ENCODE measurements around the gene TBL3.

TBL3 gene

DNA sequence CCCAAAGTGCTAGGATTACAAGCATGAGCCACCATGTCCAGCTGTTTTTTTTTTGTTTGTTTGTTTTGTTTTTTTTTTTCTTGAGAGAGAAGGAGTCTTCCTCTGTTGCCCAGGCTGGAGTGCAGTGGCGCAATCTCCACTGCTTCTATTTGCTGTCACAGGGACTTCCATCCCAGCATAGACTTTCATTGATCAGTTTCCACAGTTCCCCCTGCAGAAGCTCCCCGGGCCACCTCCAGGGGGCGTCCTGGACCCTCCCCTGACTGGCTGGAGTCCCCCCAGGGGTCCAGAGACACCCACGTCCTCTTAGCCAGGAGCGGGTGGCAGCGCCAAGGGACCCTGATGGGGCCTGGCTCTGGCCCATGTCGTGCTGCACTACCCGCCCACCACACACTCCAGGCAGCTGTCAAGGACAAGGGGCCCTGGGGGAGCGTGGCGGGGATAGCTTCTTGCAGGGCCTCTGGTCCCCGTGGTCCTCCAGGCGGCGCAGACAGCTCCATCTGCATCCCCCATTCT is 44.6 kb downstream of the TBL3 start:
- peaks cover 26% of the 10 kb centered on the region for H3K27me3 Mint-ChIP-seq
- no peaks in the 10 kb centered on the region for H3K9me3 Mint-ChIP-seq
- H3K4me1 Mint-ChIP-seq (ENCODE audit: low read depth): peaks cover 5% of the 10 kb centered on the region
- no peak overlapping the region for H3K27ac Mint-ChIP-seq
- H3K36me3 Mint-ChIP-seq (ENCODE audit: low read depth): no peaks in the 10 kb centered on the region
- DNase-seq: no peak
- no peak overlapping the region for H3K4me3 Mint-ChIP-seq

DNA sequence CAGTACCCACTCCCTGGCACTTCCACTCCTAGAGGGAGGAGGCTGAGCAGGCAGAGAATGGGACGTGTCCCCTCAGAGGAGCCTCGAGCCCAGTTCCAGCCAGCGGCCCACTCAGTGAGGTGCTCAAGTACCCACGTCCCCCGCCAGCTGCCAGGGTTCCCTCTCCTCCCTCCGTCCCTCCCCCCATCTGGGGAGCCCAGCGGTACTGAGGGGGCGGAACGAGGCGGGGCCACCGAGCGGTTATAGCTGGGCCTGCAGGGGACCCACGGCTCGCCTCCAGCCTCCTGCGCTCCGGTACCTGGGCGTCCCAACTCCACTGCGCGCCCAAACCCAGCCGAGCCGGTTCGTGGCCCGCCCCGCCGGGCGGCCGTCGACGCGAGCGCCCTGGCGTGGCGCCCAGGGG is 47.7 kb downstream of the TBL3 start, which contains the start of gene NPW:
Gene NPW, plus strand, starts transcription at position 268 of the 403 bp plus-strand sequence.
- Mint-ChIP-seq H3K9me3 (no peaks in the 10 kb centered on the region), H3K27me3 (peaks cover 45% of the 10 kb centered on the region), H3K4me1 (ENCODE audit: low read depth) (peaks cover 17% of the 10 kb centered on the region), H3K27ac (no peak within 1 kb of the TSS), H3K4me3 (peak within 1 kb of the TSS; percentile 63), H3K36me3 (ENCODE audit: low read depth) (no peaks in the 10 kb centered on the region)
- DNase-seq: peak; percentile 59

DNA sequence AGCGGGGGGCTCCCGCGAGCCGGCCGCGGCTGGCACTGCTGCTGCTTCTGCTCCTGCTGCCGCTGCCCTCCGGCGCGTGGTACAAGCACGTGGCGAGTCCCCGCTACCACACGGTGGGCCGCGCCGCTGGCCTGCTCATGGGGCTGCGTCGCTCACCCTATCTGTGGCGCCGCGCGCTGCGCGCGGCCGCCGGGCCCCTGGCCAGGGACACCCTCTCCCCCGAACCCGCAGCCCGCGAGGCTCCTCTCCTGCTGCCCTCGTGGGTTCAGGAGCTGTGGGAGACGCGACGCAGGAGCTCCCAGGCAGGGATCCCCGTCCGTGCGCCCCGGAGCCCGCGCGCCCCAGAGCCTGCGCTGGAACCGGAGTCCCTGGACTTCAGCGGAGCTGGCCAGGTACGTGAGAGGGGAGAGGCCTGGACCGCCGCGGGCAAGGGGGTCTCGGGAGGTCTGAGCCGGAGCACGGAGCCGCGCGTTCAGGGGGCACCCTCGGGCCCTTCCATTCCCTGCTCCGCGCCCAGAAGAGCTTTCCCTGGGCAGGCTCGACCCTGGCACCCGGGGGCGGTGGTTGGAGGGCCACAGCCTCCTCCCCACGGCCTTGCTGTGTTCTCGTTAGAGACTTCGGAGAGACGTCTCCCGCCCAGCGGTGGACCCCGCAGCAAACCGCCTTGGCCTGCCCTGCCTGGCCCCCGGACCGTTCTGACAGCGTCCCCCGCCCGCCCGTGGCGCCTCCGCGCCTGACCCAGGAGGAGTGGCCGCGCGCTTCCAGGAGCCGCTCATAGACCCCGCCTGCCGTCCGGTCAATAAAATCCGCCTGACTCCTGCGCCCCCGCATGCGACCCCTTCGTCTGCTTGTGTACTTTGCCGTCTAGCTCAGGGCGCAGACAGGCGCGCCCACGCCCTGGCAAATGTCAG is 48.3 kb downstream of the TBL3 start:
- H3K9me3 Mint-ChIP-seq: no peaks in the 10 kb centered on the region
- peak overlapping the region; percentile 63 for H3K4me3 Mint-ChIP-seq
- peaks cover 45% of the 10 kb centered on the region for H3K27me3 Mint-ChIP-seq
- H3K36me3 Mint-ChIP-seq (ENCODE audit: low read depth): no peaks in the 10 kb centered on the region
- DNase-seq: no peak
- H3K27ac Mint-ChIP-seq: no peak overlapping the region
- peaks cover 17% of the 10 kb centered on the region for H3K4me1 Mint-ChIP-seq (ENCODE audit: low read depth)

DNA sequence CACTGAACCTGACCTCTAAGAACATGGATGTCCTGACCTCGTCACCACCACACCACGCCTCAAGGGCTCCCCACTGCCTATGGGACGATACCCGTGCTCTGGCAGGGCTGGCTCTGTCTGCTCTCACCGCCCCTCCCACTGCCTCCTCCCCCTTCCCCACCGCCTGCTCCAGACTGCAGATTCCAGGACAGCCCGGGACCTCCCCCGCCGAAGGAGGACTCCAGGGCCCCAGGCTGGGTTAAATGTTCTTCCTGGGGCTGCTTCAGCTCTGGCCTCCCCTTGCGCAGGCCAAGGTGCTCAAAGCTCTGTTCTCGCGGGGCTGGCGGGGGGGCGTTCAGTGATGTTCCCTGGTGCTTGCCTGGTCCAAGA is 50.9 kb downstream of the TBL3 start:
- Mint-ChIP-seq H3K36me3 (ENCODE audit: low read depth) (no peaks in the 10 kb centered on the region), H3K4me3 (peak overlapping the region; percentile 68), H3K27me3 (peaks cover 54% of the 10 kb centered on the region), H3K27ac (no peak overlapping the region), H3K9me3 (no peaks in the 10 kb centered on the region), H3K4me1 (ENCODE audit: low read depth) (peaks cover 25% of the 10 kb centered on the region)
- no peak for DNase-seq

DNA sequence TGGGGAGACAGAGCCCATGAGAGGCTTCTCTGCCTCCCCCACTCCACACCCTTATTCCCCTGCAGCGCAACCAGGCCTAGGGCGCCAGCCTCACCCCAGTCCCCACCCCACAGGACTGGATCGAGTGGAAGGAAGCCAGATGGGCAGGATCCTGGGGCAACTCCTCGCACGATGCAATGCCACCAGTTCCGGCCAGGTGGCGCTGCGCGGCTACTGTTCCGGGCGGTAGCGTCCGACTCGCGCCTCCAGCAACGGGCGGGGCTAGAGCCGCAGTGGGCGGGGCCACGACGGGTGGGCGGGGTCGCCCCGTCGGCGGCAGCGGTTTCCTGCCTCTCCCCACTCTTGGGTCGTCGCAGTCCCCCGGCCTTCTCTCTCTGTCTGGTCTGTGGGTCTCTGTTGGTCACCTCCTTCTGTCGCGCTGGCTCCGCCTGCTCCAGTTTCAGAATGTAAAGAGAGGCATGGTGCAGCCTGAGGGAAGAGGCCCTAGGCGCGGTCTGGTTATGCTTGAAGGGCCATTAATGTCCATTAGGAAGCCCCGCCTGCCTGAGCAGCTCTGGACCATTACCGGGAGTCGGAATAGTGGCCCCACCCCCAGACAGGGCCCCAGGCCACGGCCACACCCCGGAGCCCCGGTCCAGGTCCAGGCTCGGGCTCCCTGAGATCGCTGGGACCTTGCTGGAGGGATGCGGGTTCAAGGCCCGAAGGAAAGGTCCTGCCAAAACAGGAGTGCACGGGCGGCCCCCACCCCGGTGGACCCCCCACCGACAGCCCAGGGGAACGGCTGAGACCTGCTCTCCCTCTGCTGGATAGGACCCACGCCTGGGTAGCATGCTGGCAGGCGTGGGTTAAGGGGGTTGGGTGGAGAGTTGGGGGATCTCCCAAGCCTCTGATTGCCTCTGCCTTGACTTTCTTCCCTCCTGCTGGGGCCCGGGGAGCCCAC is 51.5 kb downstream of the TBL3 start:
- Mint-ChIP-seq H3K27ac (peak overlapping the region; percentile 47), H3K9me3 (no peaks in the 10 kb centered on the region), H3K36me3 (ENCODE audit: low read depth) (no peaks in the 10 kb centered on the region), H3K27me3 (peaks cover 57% of the 10 kb centered on the region), H3K4me1 (ENCODE audit: low read depth) (peaks cover 25% of the 10 kb centered on the region), H3K4me3 (peak overlapping the region; percentile 68)
- DNase-seq: peak; percentile 99

DNA sequence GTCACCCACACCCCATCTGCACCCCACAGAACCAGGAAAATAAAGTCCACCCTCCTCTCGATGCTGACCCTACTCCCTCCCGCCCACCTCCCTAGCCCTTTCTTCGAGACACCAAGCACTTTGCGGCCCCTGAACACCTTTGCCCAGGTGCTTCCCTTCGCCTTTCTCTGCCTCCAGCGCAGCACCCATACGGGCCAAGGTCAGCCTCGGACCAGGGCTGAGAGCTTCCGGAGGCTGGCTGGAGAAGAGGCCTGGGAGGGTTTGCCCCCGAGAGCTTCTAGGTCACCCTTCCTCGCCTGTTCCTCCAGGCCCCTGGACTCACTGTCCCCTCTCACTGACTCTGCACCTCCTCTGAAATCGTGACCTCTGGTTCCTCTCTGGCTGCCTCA is 52.2 kb downstream of the TBL3 start:
- H3K27ac Mint-ChIP-seq: no peak overlapping the region

DNA sequence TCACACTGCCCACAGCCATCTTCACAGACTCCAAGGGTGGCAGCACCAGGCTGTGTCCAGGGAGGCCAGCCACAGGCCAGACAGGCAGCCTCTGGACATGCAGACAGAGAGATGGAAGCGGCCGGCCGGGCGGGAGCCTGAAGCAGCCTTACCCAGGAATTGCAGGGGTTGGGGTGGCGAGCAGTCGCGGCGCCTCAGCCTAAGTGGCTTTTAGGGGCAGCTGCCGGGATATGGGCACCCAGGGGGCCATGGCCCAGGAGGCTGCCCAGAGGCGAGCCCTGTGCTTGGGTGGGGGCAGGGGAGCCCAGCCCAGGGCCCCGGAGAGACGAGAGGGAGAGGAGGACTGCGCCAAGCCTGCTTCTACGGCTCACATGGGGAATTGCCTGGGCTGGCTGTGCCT is 53.4 kb downstream of the TBL3 start:
- H3K9me3 Mint-ChIP-seq: no peaks in the 10 kb centered on the region
- H3K4me3 Mint-ChIP-seq: no peak overlapping the region
- no peak overlapping the region for H3K27ac Mint-ChIP-seq
- H3K27me3 Mint-ChIP-seq: peaks cover 44% of the 10 kb centered on the region
- H3K36me3 Mint-ChIP-seq (ENCODE audit: low read depth): no peaks in the 10 kb centered on the region
- peaks cover 25% of the 10 kb centered on the region for H3K4me1 Mint-ChIP-seq (ENCODE audit: low read depth)
- no peak for DNase-seq

More for the DNA sequence above, 52.2 kb downstream of the TBL3 start:
- H3K4me1 Mint-ChIP-seq (ENCODE audit: low read depth): peaks cover 25% of the 10 kb centered on the region
- H3K27me3 Mint-ChIP-seq: peaks cover 52% of the 10 kb centered on the region
- no peak overlapping the region for H3K4me3 Mint-ChIP-seq
- no peak for DNase-seq
- H3K36me3 Mint-ChIP-seq (ENCODE audit: low read depth): no peaks in the 10 kb centered on the region
- H3K9me3 Mint-ChIP-seq: no peaks in the 10 kb centered on the region

DNA sequence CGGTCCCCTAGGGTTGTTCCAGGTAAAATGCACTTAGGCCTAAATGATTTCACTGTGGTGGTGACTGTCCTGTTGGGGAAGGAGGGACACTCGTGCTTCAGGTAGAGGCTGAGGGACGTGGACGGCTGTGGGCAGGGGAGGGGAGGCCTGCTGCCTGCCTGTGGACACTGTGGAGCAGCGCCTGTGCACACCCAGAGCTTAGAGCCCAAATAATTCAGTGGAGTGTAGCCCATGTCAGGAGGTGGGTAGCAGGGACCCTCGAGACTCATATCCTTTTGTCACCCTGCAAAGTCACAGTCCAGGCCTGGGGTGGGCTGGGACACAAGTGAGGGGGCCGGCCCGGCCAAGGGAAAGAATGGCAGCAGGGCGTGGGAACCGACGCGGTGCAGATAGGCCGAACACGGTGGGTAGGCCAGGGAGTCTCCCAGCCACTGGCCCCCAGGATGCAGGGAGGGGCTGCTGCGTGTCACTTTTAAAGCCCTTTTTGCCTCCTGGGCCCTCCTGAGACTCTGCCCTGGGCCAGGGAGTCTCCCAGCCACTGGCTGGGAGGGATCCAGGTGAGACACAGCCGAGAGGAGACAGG is 54.1 kb downstream of the TBL3 start:
- H3K4me3 Mint-ChIP-seq: no peak overlapping the region
- no peaks in the 10 kb centered on the region for H3K9me3 Mint-ChIP-seq
- H3K4me1 Mint-ChIP-seq (ENCODE audit: low read depth): peaks cover 21% of the 10 kb centered on the region
- no peak overlapping the region for H3K27ac Mint-ChIP-seq
- H3K27me3 Mint-ChIP-seq: peaks cover 37% of the 10 kb centered on the region
- no peak for DNase-seq
- no peaks in the 10 kb centered on the region for H3K36me3 Mint-ChIP-seq (ENCODE audit: low read depth)

DNA sequence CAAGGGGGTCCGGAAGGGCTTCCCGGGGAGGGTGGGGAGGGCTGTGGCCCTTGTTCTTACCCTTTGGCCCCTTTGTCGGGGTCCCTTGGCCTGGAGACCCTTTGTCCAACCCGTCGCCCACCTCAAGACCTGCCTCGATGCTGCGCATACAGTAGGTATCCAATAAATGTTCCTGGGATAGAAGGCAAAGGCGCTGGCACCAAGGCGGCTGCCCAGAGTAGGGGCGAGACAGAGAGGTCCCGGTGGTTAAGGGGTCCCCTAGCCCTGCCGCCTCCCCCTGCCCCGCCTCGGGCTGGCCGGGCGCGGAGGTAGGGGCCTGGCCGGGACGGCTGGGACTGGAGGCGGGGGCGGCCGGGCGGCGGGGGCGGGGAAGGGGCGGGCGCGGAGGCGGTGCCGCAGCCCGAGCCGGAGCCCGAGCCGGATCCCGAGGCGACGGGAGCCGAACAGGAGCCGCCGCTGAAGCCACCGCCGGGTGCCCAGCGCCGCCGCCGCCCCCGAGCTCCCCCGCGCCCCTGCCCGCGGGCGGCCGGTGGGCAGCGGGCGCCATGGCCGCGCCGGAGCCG is 54.7 kb downstream of the TBL3 start, which contains the start of gene NHERF2:
Gene NHERF2, plus strand, starts transcription at position 442 of the 563 bp plus-strand sequence. Its CDS starts 104 bp downstream, at position 546.
- Mint-ChIP-seq H3K9me3 (no peaks in the 10 kb centered on the region), H3K27ac (no peak within 1 kb of the TSS), H3K4me3 (peak within 1 kb of the TSS; percentile 60), H3K36me3 (ENCODE audit: low read depth) (no peaks in the 10 kb centered on the region), H3K4me1 (ENCODE audit: low read depth) (peaks cover 21% of the 10 kb centered on the region), H3K27me3 (peaks cover 33% of the 10 kb centered on the region)
- DNase-seq: peak; percentile 51

DNA sequence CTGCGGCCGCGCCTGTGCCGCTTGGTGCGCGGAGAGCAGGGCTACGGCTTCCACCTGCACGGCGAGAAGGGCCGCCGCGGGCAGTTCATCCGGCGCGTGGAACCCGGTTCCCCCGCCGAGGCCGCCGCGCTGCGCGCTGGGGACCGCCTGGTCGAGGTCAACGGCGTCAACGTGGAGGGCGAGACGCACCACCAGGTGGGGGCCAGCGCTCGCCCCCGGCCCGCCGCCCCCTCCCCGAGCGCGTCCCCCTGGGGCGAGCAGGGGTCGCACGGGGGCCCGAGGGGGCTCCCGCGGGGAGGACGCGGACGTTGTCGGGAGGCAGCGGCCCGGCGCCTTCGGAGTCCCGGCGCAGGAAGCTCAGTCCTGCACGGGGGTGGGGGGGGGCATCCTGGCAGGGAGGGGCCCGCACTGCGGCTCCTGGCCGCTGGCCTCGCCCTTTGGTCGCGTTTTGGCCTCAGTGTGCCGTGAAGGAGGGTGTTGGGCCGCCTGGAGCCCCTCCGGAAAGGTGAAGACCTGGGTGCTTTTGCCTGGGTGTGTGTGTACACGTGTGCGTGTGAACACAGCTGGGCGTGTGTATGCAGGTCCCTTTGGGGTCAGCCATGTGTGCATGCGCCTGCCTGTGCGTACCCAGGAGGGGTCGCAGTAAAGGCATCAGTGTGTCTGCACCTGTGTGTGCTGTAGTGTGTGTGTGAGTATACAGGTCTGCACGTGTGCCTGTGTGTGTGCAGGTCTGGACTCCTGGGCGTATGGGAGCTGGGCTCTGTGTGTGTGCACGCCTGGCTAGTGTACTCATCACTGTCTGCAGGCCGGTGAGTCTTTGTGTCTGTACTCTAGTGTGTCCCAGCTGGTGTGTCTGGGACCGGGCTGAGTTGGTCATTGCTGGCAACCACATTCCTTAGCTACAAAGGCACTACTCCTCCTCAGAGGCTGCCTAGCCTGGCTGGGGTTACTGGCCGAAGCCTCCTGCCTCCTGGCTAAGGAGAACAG is 55.5 kb downstream of the TBL3 start:
- Mint-ChIP-seq H3K4me3 (peak overlapping the region; percentile 60), H3K36me3 (ENCODE audit: low read depth) (no peaks in the 10 kb centered on the region), H3K4me1 (ENCODE audit: low read depth) (peaks cover 21% of the 10 kb centered on the region), H3K9me3 (no peaks in the 10 kb centered on the region), H3K27me3 (peaks cover 25% of the 10 kb centered on the region), H3K27ac (no peak overlapping the region)
- DNase-seq: peak; percentile 57

DNA sequence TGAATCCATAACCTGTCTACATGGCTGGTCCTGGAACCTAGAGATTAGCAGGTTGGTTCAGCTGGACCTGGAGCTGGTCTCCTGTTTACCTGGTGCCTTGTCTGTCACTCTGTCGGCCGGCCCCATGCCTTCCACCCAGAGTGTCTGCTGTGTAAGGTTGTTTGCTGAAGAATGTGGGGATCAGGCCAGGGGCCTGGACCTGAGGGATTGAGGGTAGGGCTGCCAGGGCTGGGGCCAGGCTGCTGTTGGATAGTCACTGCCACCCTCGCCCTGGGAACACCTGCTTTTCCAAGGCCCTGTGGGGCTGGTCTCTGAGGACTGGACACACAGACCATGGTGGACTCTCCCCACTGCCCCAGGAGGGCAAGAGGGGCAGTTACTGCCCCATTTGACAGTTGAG is 56.3 kb downstream of the TBL3 start:
- no peak overlapping the region for H3K4me3 Mint-ChIP-seq
- no peaks in the 10 kb centered on the region for H3K36me3 Mint-ChIP-seq (ENCODE audit: low read depth)
- H3K4me1 Mint-ChIP-seq (ENCODE audit: low read depth): peaks cover 14% of the 10 kb centered on the region
- H3K9me3 Mint-ChIP-seq: no peaks in the 10 kb centered on the region
- no peak overlapping the region for H3K27ac Mint-ChIP-seq
- H3K27me3 Mint-ChIP-seq: peaks cover 17% of the 10 kb centered on the region
- no peak for DNase-seq

DNA sequence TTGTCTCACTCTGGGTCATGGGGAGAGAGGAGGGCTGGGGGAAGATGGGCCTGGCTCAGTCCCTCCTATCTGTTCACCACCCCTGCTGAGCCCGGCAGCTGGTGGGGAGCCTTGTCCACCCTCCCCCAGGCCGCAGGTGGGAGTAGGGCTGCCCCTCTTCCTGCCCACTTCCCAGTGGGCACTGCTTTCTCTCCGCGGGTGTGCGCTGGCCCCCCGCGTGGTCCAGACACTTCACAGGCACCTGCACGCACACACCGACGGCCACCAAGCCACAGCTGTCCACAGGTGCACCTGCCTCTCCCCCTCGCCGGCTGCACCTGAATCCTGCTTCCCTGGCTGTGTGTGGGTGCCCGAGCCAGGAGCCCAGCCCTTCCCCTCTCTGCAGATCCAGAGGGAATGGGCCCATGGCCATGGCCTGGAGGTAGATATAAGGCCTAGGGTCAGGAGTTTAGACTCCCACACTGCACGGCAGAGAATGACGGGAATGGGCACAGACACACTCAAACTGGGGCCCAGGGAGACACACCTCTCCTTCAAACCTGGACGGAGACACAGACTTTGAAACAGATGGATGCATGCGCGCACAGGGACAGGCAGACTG is 56.9 kb downstream of the TBL3 start:
- peaks cover 17% of the 10 kb centered on the region for H3K27me3 Mint-ChIP-seq
- no peak for DNase-seq
- H3K9me3 Mint-ChIP-seq: no peaks in the 10 kb centered on the region
- no peak overlapping the region for H3K4me3 Mint-ChIP-seq
- H3K27ac Mint-ChIP-seq: no peak overlapping the region
- peaks cover 12% of the 10 kb centered on the region for H3K4me1 Mint-ChIP-seq (ENCODE audit: low read depth)
- no peaks in the 10 kb centered on the region for H3K36me3 Mint-ChIP-seq (ENCODE audit: low read depth)

DNA sequence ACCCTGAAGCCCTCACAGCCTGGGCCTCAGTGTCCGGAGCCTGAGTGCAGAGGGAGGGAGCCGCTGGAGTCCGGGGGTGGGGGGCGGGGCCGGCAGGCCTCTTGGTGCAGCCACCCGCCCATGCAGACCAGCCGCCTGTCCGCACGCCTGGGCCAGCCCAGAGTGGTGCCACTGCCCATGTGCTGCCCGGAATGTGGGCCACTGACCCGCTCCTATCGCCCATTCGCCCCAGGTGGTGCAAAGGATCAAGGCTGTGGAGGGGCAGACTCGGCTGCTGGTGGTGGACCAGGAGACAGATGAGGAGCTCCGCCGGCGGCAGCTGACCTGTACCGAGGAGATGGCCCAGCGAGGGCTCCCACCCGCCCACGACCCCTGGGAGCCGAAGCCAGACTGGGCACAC is 57.5 kb downstream of the TBL3 start:
- no peak overlapping the region for H3K27ac Mint-ChIP-seq
- no peaks in the 10 kb centered on the region for H3K36me3 Mint-ChIP-seq (ENCODE audit: low read depth)
- H3K27me3 Mint-ChIP-seq: peaks cover 15% of the 10 kb centered on the region
- no peak for DNase-seq
- H3K4me1 Mint-ChIP-seq (ENCODE audit: low read depth): peaks cover 9% of the 10 kb centered on the region
- no peaks in the 10 kb centered on the region for H3K9me3 Mint-ChIP-seq
- H3K4me3 Mint-ChIP-seq: no peak overlapping the region
